GM12878 (cell line): ENCODE data around the gene TAAR9.

Experiments used
- CTCF ChIP-seq, 3 experiments: IDR thresholded peaks in 2 of 3; conservative IDR thresholded peaks in 1 of 3; 2 replicates each; pipeline ENCODE4 v1.5.1; 2011; ENCODE audit warnings: low read depth in 3 of 3, low read length in 3 of 3, mild to moderate bottlenecking in 3 of 3, control low read depth in 2 of 3, moderate library complexity in 2 of 3, inconsistent platforms in 1 of 3, mixed read lengths in 1 of 3; ENCODE audit not compliant: control insufficient read depth in 2 of 3, insufficient read depth in 1 of 3; ENCODE audit errors: extremely low read depth in 1 of 3
- EP300 ChIP-seq, 2 experiments: fragments of 150-350 bp in 1 of 2; IDR thresholded peaks; 2 replicates each; pipeline ENCODE4 v1.6.1; 2011 to 2012; ENCODE audit warnings: low read depth in 2 of 2, low read length in 2 of 2, borderline replicate concordance in 1 of 2, improper control_type of control experiment in 1 of 2, inconsistent platforms in 1 of 2; ENCODE audit not compliant: control insufficient read depth in 1 of 2
- ETV6 ChIP-seq, 2 experiments: fragments of 450-650 bp in 1 of 2; IDR thresholded peaks in 1 of 2; conservative IDR thresholded peaks in 1 of 2; 2 replicates each; pipeline ENCODE4 v1.6.1; 2014; ENCODE audit warnings: antibody characterized with exemption in 1 of 2, borderline replicate concordance in 1 of 2, low read depth in 1 of 2, mild to moderate bottlenecking in 1 of 2, moderate library complexity in 1 of 2
- GABPA ChIP-seq: IDR thresholded peaks from 2 replicates; pipeline ENCODE4 v1.6.1; 2014; ENCODE audit warnings: antibody characterized with exemption, low read depth, mild to moderate bottlenecking, inconsistent platforms
- HDAC2 ChIP-seq: fragments of 200-600 bp; sonication (generic); IDR thresholded peaks from 2 replicates; pipeline ENCODE4 v1.6.1; 2017
- POU2F2 ChIP-seq: IDR thresholded peaks from 3 replicates; pipeline ENCODE4 v1.6.1; 2011; ENCODE audit warnings: low read depth, mild to moderate bottlenecking, low read length, borderline replicate concordance
- SP1 ChIP-seq: IDR thresholded peaks from one replicate; pipeline ENCODE4 v1.6.1; 2011; ENCODE audit warnings: low read depth, low read length
- TF ChIP-seq, protein P1 (sequence below): IDR thresholded peaks from 2 replicates; pipeline ENCODE4 v1.6.1; 2012; ENCODE audit warnings: low read length, inconsistent platforms

DNA sequence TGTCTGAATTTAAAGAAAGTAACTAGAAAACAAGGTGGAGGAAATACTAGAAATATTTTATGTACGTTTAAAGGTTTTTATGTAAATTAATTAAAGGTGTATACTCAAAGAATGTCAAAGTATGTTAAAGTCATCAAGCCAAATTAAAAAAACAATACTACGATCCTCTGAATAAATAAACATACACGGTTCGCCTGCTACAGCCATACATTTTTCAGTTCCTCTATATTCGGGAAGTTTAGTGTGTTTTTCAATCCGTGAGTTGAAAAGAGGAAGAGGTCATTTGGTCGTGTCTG is 25.8 kb upstream of the TAAR9 start:
- TF ChIP-seq CTCF (IDR thresholded peaks at IDR 0.05 in 2 of 3, conservative IDR thresholded peaks at IDR 0.05 in 1 of 3; ENCODE audit: control insufficient read depth in 2 of 3, extremely low read depth in 1 of 3, insufficient read depth in 1 of 3, low read depth in 3 of 3, low read length in 3 of 3) = no peak
- no peak for TF ChIP-seq SP1
- no peak for TF ChIP-seq HDAC2
- TF ChIP-seq GABPA = no peak
- peak in 1 of 2 experiments; percentile 76; a peak in 2 of 4 replicates for TF ChIP-seq EP300 (IDR thresholded peaks at IDR 0.05; ENCODE audit: borderline replicate concordance in 1 of 2, control insufficient read depth in 1 of 2, low read depth in 2 of 2, low read length in 2 of 2)
- TF ChIP-seq POU2F2 = no peak
- TF ChIP-seq ETV6 (conservative IDR thresholded peaks at IDR 0.05 in 1 of 2, IDR thresholded peaks at IDR 0.05 in 1 of 2; ENCODE audit: borderline replicate concordance in 1 of 2, low read depth in 1 of 2) = no peak
- TF ChIP-seq, protein P1, sequence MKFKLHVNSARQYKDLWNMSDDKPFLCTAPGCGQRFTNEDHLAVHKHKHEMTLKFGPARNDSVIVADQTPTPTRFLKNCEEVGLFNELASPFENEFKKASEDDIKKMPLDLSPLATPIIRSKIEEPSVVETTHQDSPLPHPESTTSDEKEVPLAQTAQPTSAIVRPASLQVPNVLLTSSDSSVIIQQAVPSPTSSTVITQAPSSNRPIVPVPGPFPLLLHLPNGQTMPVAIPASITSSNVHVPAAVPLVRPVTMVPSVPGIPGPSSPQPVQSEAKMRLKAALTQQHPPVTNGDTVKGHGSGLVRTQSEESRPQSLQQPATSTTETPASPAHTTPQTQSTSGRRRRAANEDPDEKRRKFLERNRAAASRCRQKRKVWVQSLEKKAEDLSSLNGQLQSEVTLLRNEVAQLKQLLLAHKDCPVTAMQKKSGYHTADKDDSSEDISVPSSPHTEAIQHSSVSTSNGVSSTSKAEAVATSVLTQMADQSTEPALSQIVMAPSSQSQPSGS = no peak
